Stromal cell of bone marrow (primary cell): ENCODE results near the gene ZBTB40.
A peak's percentile ranks its signal among the peaks of the same experiment; 100 is the strongest.

Experiments
- DNase-seq: peaks from one replicate; pipeline ENCODE4 v3.0.0-alpha.2; 2012; ENCODE audit warnings: low read depth

Gene ZBTB40

GRCh38 chr1:22533244-22533895 lies 81.7 kb downstream of the ZBTB40 start:
- no peak for DNase-seq

- no peak for DNase-seq
Measured at GRCh38 chr1:22534951-22535350, 83.3 kb downstream of the ZBTB40 start.

GRCh38 chr1:22535399-22535798 lies 83.7 kb downstream of the ZBTB40 start:
- no peak for DNase-seq

- peak; percentile 8 for DNase-seq
Measured at GRCh38 chr1:22536506-22536905, 84.9 kb downstream of the ZBTB40 start.

GRCh38 chr1:22537441-22538139 lies 85.9 kb downstream of the ZBTB40 start:
- DNase-seq = no peak

- no peak for DNase-seq
Measured at GRCh38 chr1:22539510-22540118, 88.0 kb downstream of the ZBTB40 start.

- DNase-seq = no peak
Measured at GRCh38 chr1:22540337-22540736, 88.7 kb downstream of the ZBTB40 start.

GRCh38 chr1:22542886-22543285 lies 91.2 kb downstream of the ZBTB40 start:
- DNase-seq = no peak

- no peak for DNase-seq
Measured at GRCh38 chr1:22543679-22544078, 92.0 kb downstream of the ZBTB40 start.

GRCh38 chr1:22544606-22545005 lies 93.0 kb downstream of the ZBTB40 start:
- DNase-seq = no peak

- DNase-seq = no peak
Measured at GRCh38 chr1:22545141-22545540, 93.5 kb downstream of the ZBTB40 start.

GRCh38 chr1:22547186-22547817 lies 95.7 kb downstream of the ZBTB40 start:
- no peak for DNase-seq

- no peak for DNase-seq
Measured at GRCh38 chr1:22547818-22548462, 96.3 kb downstream of the ZBTB40 start.

- no peak for DNase-seq
Measured at GRCh38 chr1:22550021-22550420, 98.4 kb downstream of the ZBTB40 start.

- no peak for DNase-seq
Measured at GRCh38 chr1:22551591-22551990, 99.9 kb downstream of the ZBTB40 start.

- no peak for DNase-seq
Measured at GRCh38 chr1:22552021-22552420, 100.4 kb downstream of the ZBTB40 start.

GRCh38 chr1:22553104-22553880 lies 101.6 kb downstream of the ZBTB40 start:
- DNase-seq = no peak

- no peak for DNase-seq
Measured at GRCh38 chr1:22553991-22554522, 102.4 kb downstream of the ZBTB40 start.

GRCh38 chr1:22555371-22555656 lies 103.7 kb downstream of the ZBTB40 start:
- no peak for DNase-seq

GRCh38 chr1:22556391-22557104 lies 104.9 kb downstream of the ZBTB40 start:
- no peak for DNase-seq
